Gastroesophageal sphincter (tissue), 4 donors: ENCODE measurements around the gene TADA2B. TPM values are rescaled to one million over a fixed set of nuclear protein-coding genes. Genes with fewer than 3 reads are reported as not detected.

Source experiments
- ATAC-seq: fragments of 150-250 bp; one replicate; pipeline ENCODE4 v1.9.1; 2016; ENCODE audit warnings: mild to moderate bottlenecking, moderate library complexity
- H3K27ac ChIP-seq, 4 donors: fragments of 200-600 bp; sonication (generic) in 3 of 4; 1 replicate in 3 of 4; 2 replicates in 1 of 4; pipeline ENCODE4 v1.5.1; 2016 to 2019
- H3K27me3 ChIP-seq: fragments of 200-600 bp; sonication (generic); one replicate; pipeline ENCODE4 v1.5.1; 2019
- H3K36me3 ChIP-seq, 2 donors: fragments of 200-600 bp; sonication (generic); one replicate each; pipeline ENCODE4 v1.5.1; 2019; ENCODE audit warnings: control low read depth in 1 of 2
- H3K4me1 ChIP-seq, 3 donors: fragments of 200-600 bp; sonication (generic); 1 replicate in 2 of 3; 2 replicates in 1 of 3; pipeline ENCODE4 v1.5.1; 2016 to 2019; ENCODE audit warnings: control low read depth in 2 of 3
- H3K4me3 ChIP-seq, 2 donors: fragments of 200-600 bp; sonication (generic); one replicate each; pipeline ENCODE4 v1.5.1; 2019; ENCODE audit warnings: mild to moderate bottlenecking in 1 of 2, moderate library complexity in 1 of 2
- H3K9me3 ChIP-seq, 3 donors: fragments of 200-600 bp; sonication (generic); one replicate each; pipeline ENCODE4 v1.5.1; 2017 to 2019; ENCODE audit warnings: control low read depth in 2 of 3
- EP300 ChIP-seq: sonication (generic); formaldehyde crosslinking; IDR thresholded peaks from one replicate; pipeline ENCODE4 v1.6.1; 2017; ENCODE audit warnings: antibody characterized with exemption, mild to moderate bottlenecking
- POLR2A ChIP-seq, 2 donors: fragments of 450-650 bp; IDR thresholded peaks; one replicate each; pipeline ENCODE4 v1.6.1; 2017; ENCODE audit warnings: antibody characterized with exemption in 2 of 2, mild to moderate bottlenecking in 2 of 2, moderate library complexity in 1 of 2
- POLR2AphosphoS5 ChIP-seq: sonication (generic); formaldehyde crosslinking; IDR thresholded peaks from one replicate; pipeline ENCODE4 v1.6.1; 2017; ENCODE audit warnings: antibody characterized with exemption
- WGBS, 2 donors: methylation state at CpG; one replicate each; pipeline ENCODE4 v1.1.5; 2018; ENCODE audit warnings: low coverage in 1 of 2; 5-methylcytosine and 5-hydroxymethylcytosine counted together
- total RNA-seq, 4 donors: library from RNA; depleted of rRNA; stranded (reverse); fragments of >200 nt; gene quantifications; one replicate each; pipeline ENCODE4 v1.1.0, GENCODE V29; 2016
- TF ChIP-seq, protein P1 (sequence below), 4 experiments: fragments of 200-600 bp in 2 of 4; fragments of 450-650 bp in 2 of 4; sonication (generic) in 1 of 4; IDR thresholded peaks; one replicate each; pipeline ENCODE4 v1.5.1; 2017 to 2019; ENCODE audit warnings: antibody characterized with exemption in 4 of 4, mild to moderate bottlenecking in 2 of 4, moderate library complexity in 2 of 4

TADA2B gene
- total RNA-seq, 4 donors from 2014 or later, result 20.5 to 37.3 (median 28.1) TPM

DNA sequence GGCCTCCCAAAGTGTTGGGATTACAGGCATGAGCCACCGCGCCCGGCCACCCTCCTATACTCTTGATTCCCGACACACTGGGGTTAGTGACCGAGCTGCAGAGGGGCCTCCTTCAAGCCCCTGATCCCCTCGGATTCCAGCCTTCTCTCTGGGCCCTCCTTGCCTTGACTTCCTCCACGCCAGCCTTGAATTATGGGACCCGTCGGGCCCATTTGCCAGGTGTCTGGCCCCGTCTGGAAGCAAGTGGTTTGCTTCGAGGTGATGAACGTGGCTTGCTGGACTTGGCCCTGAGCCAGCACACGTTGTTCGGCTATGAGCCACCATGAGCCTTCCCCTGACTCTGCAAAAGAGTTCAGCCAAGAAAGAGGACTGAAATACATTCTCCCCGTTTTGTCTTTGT is 62.1 kb downstream of the TADA2B start:
- no peaks in the 10 kb centered on the region for H3K36me3 ChIP-seq
- H3K4me3 ChIP-seq, result no peak overlapping the region
- H3K4me1 ChIP-seq, result peaks cover 0 to 34% (median 12%) of the 10 kb centered on the region in 3 donors
- H3K27me3 ChIP-seq, result no peaks in the 10 kb centered on the region
- H3K9me3 ChIP-seq, result no peaks in the 10 kb centered on the region
- ATAC-seq, result no peak
- no peak overlapping the region for H3K27ac ChIP-seq
- WGBS, 2 donors, result 47 to 89% methylated on average over 5 to 12 of the region's 15 CpGs
- TF ChIP-seq, protein P1, sequence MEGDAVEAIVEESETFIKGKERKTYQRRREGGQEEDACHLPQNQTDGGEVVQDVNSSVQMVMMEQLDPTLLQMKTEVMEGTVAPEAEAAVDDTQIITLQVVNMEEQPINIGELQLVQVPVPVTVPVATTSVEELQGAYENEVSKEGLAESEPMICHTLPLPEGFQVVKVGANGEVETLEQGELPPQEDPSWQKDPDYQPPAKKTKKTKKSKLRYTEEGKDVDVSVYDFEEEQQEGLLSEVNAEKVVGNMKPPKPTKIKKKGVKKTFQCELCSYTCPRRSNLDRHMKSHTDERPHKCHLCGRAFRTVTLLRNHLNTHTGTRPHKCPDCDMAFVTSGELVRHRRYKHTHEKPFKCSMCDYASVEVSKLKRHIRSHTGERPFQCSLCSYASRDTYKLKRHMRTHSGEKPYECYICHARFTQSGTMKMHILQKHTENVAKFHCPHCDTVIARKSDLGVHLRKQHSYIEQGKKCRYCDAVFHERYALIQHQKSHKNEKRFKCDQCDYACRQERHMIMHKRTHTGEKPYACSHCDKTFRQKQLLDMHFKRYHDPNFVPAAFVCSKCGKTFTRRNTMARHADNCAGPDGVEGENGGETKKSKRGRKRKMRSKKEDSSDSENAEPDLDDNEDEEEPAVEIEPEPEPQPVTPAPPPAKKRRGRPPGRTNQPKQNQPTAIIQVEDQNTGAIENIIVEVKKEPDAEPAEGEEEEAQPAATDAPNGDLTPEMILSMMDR (IDR thresholded peaks at IDR 0.05), result no peak
- no peak for TF ChIP-seq EP300
- TF ChIP-seq POLR2A (IDR thresholded peaks at IDR 0.05), result no peak
- no peak for TF ChIP-seq POLR2AphosphoS5

DNA sequence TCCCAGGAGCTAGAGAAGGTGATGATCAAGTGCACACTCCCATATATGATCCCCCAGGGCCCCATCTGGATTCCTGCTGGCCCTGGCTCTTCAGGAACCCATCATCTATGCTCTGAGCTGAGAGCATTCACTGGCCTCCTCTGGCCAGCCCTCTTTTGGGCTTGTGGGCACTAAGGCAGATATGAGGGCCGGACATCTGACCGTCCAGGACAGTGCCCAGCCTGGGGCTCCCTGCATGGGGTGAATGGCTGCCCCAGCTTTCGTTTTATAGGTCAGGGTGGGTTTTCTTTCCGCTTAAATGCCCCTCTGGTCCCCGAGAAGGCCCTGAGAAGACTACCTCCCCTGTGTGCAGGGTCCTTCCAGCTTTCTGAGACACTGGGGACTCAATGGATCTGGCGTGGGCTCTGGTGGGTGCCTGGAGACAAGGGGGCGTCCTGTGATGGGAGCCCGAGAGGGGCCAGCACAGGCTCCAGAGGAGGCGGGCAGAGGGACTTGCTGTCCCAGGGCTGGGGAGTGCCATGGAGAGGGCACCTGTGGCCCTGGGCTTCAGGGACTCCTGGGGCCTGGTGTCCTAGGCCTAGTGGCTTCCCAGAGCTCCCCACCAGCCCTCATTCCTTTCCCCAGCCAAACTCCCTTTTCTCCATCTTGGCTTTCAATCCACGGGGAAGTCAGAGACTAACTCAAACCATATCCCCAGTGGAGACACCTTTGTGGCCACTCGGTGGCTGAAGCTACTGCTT is 64.2 kb downstream of the TADA2B start:
- Histone ChIP-seq H3K27ac (no peak overlapping the region), H3K4me1 (peaks cover 0 to 21% (median 5%) of the 10 kb centered on the region in 3 donors), H3K9me3 (no peaks in the 10 kb centered on the region), H3K4me3 (no peak overlapping the region), H3K27me3 (no peaks in the 10 kb centered on the region), H3K36me3 (no peaks in the 10 kb centered on the region)
- ATAC-seq, result no peak
- TF ChIP-seq, protein P1 (IDR thresholded peaks at IDR 0.05), result no peak
- TF ChIP-seq POLR2AphosphoS5, result no peak
- no peak for TF ChIP-seq POLR2A (IDR thresholded peaks at IDR 0.05)
- no peak for TF ChIP-seq EP300
- 100% methylated on average over 3 of the region's 11 CpGs; no CpG with 5 or more reads in 1 of the 2 donors for WGBS, 2 donors

Other genes with a start within 250 kb of the TADA2B start
- 10 to 100 TPM; 42.5 to 54.2 (median 45.0) TPM for gene TBC1D14, start 133.5 kb upstream of the TADA2B start, total RNA-seq
- gene GRPEL1, start 24.7 kb downstream of the TADA2B start, total RNA-seq, result 10 to 100 TPM; 14.0 to 32.8 (median 23.9) TPM
- gene SORCS2, start 149.2 kb downstream of the TADA2B start, total RNA-seq, result 1 to 10 TPM; 2.0 to 7.4 (median 3.6) TPM